Measurements from ENCODE around the gene GPR15LG. TPM values are rescaled to one million over a fixed set of nuclear protein-coding genes. Genes with fewer than 3 reads are reported as not detected.

The GPR15LG gene
- total RNA-seq = not detected in 2 replicates

GRCh38 chr10:84173501-84173929 is at the start of gene GPR15LG:
TSS of gene GPR15LG (plus strand) at chr10:84173801. CDS start at chr10:84173852, 51 bp downstream.

DNA sequence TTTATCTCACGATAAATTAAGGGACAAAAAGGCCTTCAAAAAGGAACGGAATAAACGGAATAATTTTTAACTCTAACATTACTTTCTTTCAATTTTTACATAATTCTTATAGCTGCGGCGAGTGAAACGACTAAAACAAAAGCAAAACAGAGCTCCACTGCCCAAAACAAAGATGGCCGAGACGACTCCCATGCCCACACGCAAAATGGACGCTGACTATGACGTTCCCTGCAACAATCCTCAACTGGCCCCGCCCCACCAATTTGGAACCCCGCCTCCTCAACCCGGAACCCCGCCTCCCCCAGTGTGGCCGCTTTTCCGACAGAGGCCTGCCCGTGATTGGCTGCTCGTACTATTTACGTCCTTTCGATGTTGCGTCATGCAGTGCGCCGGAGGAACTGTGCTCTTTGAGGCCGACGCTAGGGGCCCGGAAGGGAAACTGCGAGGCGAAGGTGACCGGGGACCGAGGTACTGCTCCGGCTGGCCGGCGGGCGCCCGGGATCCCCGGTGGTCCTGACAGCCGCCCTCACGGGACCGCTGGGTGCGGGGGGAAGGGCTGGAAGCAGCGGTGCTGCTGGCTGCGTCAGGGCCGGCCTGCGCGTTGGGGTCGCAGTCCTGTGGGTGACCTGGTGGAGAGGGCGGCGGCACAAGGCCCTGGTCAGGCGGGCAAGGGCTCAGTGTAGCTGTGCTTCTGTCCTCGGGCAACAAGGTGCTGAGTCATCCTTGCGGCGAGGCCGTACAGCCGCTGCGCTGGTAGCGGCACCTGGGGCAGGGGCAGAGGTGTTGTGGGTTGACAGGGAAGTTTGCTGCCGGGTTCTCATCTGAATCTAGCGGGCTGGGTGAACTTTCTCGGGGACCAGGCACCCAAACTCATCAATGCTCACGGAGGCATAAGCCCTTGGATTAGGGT is 34.2 kb upstream of the GPR15LG start, which contains the start of gene GHITM:
Gene GHITM (plus strand): TSS at position 384 of the 910 bp plus-strand sequence. CDS start 1,992 bp downstream, outside the sequence.

GRCh38 chr10:84194424-84195043 is 20.9 kb downstream of the GPR15LG start, which contains the start of gene CDHR1:
TSS of gene CDHR1 (plus strand) at chr10:84194537. CDS start at chr10:84194761, 224 bp downstream.

GRCh38 chr10:84225427-84226173 is 52.0 kb downstream of the GPR15LG start, which contains the start of gene LRIT2:
TSS of gene LRIT2 (minus strand) at chr10:84225544. CDS start at chr10:84225520, 24 bp downstream.

Other genes starting within 250 kb of the GPR15LG start
- 150 and 159 TPM in 2 replicates for gene GHITM, start 34.3 kb upstream of the GPR15LG start, total RNA-seq
- gene CDHR1, start 20.7 kb downstream of the GPR15LG start, total RNA-seq = 0.52 TPM in 1 of 2 replicates, not detected in the other
- not detected in 2 replicates for gene LRIT2, start 51.7 kb downstream of the GPR15LG start, total RNA-seq
- gene LRIT1, start 67.7 kb downstream of the GPR15LG start, total RNA-seq = not detected in 2 replicates
- gene RGR, start 71.3 kb downstream of the GPR15LG start, total RNA-seq = not detected in 2 replicates
- gene CCSER2, start 154.8 kb downstream of the GPR15LG start, total RNA-seq = 18.2 and 28.5 TPM in 2 replicates